ENCODE measurements around the gene CTBP2. TPM values are rescaled to one million over a fixed set of nuclear protein-coding genes. Genes with fewer than 3 reads are reported as not detected.

CTBP2 gene
- polyA plus RNA-seq, 1 experiment = 72.9 TPM

GRCh38 chr10:125094806-125095205, 65.6 kb downstream of the CTBP2 start:
- TF ChIP-seq CTCF (IDR thresholded peaks at IDR 0.05; ENCODE audit: insufficient read depth, low read depth, low read length) = no peak
- DNase-seq (ENCODE audit: low read depth) = no peak
- Histone ChIP-seq H3K36me3 (ENCODE audit: control insufficient read depth, insufficient read depth, low read length) (peaks cover 3% of the 10 kb centered on the region), H3K27me3 (ENCODE audit: control insufficient read depth, insufficient read depth, low read length) (no peaks in the 10 kb centered on the region), H3K4me3 (ENCODE audit: low read depth, low read length) (no peak overlapping the region)
- ChIA-PET CTCF (interaction anchor here (1.4 kb wide), 1 partner anchor 9 kb away, joined by 4 read pairs; no protein-coding TSS in a partner anchor), POLR2A (no interaction called here)

GRCh38 chr10:125093974-125094705, 66.2 kb downstream of the CTBP2 start:
- no peak overlapping the region for H3K4me3 ChIP-seq (ENCODE audit: low read depth, low read length)
- H3K27me3 ChIP-seq (ENCODE audit: control insufficient read depth, insufficient read depth, low read length) = no peaks in the 10 kb centered on the region
- no peak for DNase-seq (ENCODE audit: low read depth)
- H3K36me3 ChIP-seq (ENCODE audit: control insufficient read depth, insufficient read depth, low read length) = peaks cover 1% of the 10 kb centered on the region
- CTCF ChIA-PET = interaction anchor here (1.3 to 1.4 kb wide), 2 partner anchors 9 to 24 kb away, joined by 3 to 4 read pairs; no protein-coding TSS in a partner anchor
- POLR2A ChIA-PET = no interaction called here
- TF ChIP-seq CTCF (IDR thresholded peaks at IDR 0.05; ENCODE audit: insufficient read depth, low read depth, low read length) = no peak

- ChIA-PET POLR2A (interaction anchor here (0.7 kb wide), 1 partner anchor 10 kb away, joined by 4 read pairs; no protein-coding TSS in a partner anchor), CTCF (interaction anchor here (1.3 kb wide), 1 partner anchor 25 kb away, joined by 3 read pairs; no protein-coding TSS in a partner anchor)
- Histone ChIP-seq H3K27me3 (ENCODE audit: control insufficient read depth, insufficient read depth, low read length) (no peaks in the 10 kb centered on the region), H3K4me3 (ENCODE audit: low read depth, low read length) (no peak overlapping the region), H3K36me3 (ENCODE audit: control insufficient read depth, insufficient read depth, low read length) (peaks cover 1% of the 10 kb centered on the region)
- DNase-seq (ENCODE audit: low read depth) = no peak
- TF ChIP-seq CTCF (IDR thresholded peaks at IDR 0.05; ENCODE audit: insufficient read depth, low read depth, low read length) = no peak
These were observed 67.0 kb downstream of the CTBP2 start for GRCh38 chr10:125093199-125093973.

- CTCF ChIA-PET = interaction anchor here (1.3 kb wide), 1 partner anchor 26 kb away, joined by 3 read pairs; no protein-coding TSS in a partner anchor
- no peaks in the 10 kb centered on the region for H3K27me3 ChIP-seq (ENCODE audit: control insufficient read depth, insufficient read depth, low read length)
- TF ChIP-seq CTCF (IDR thresholded peaks at IDR 0.05; ENCODE audit: insufficient read depth, low read depth, low read length) = no peak
- POLR2A ChIA-PET = interaction anchor here (0.7 to 1.2 kb wide), 2 partner anchors 9 to 10 kb away, joined by 4 to 21 read pairs; no protein-coding TSS in a partner anchor
- no peak overlapping the region for H3K4me3 ChIP-seq (ENCODE audit: low read depth, low read length)
- peaks cover 7% of the 10 kb centered on the region for H3K36me3 ChIP-seq (ENCODE audit: control insufficient read depth, insufficient read depth, low read length)
- DNase-seq (ENCODE audit: low read depth) = no peak
These were observed 67.8 kb downstream of the CTBP2 start for GRCh38 chr10:125092564-125093031.

- H3K4me3 ChIP-seq (ENCODE audit: low read depth, low read length) = no peak overlapping the region
- H3K36me3 ChIP-seq (ENCODE audit: control insufficient read depth, insufficient read depth, low read length) = peaks cover 7% of the 10 kb centered on the region
- TF ChIP-seq CTCF (IDR thresholded peaks at IDR 0.05; ENCODE audit: insufficient read depth, low read depth, low read length) = no peak
- no peaks in the 10 kb centered on the region for H3K27me3 ChIP-seq (ENCODE audit: control insufficient read depth, insufficient read depth, low read length)
- DNase-seq (ENCODE audit: low read depth) = no peak
- POLR2A ChIA-PET = interaction anchor here (1.2 kb wide), 1 partner anchor 8 kb away, joined by 21 read pairs; no protein-coding TSS in a partner anchor
- CTCF ChIA-PET = no interaction called here
These were observed 68.5 kb downstream of the CTBP2 start for GRCh38 chr10:125091891-125092290.
